ENCODE results near the gene PTPN3. TPM values are rescaled to one million over a fixed set of nuclear protein-coding genes. Genes with fewer than 3 reads are reported as not detected.
A peak's percentile ranks its signal among the peaks of the same experiment; 100 is the strongest.

PTPN3 gene
- total and polyA plus RNA-seq, 9 of the 15 experiments (the other 6 are each of a cell fraction or from before 2014, with no cell fraction given), result 0.02 TPM; not detected in 8

GRCh38 chr9:109440797-109441287 is 57.3 kb downstream of the PTPN3 start (continued):
- TF ChIP-seq SPI1 (IDR thresholded peaks at IDR 0.05; ENCODE audit: borderline replicate concordance, low read depth, low read length), result peak; percentile 45; the same call in 1 of the 2 replicates
- peak; percentile 51; the same call in 1 of the 2 replicates for TF ChIP-seq SMC3 (conservative IDR thresholded peaks at IDR 0.05; ENCODE audit: insufficient read depth, low read depth, low read length)
- TF ChIP-seq VEZF1 (CRISPR knock-in tag; IDR thresholded peaks at IDR 0.05), result no peak
- no peak for TF ChIP-seq ZNF133 (CRISPR knock-in tag; IDR thresholded peaks at IDR 0.05)
- TF ChIP-seq ZFP91 (CRISPR knock-in tag; IDR thresholded peaks at IDR 0.05), result peak; percentile 78
- TF ChIP-seq FOXK2 (conservative IDR thresholded peaks at IDR 0.05 in 1 of 2, IDR thresholded peaks at IDR 0.05 in 1 of 2; ENCODE audit: low read depth in 2 of 2), result peak in 1 of 2 experiments; percentile 41; a peak in 1 of 4 replicates
- TF ChIP-seq KLF16 (IDR thresholded peaks at IDR 0.05), result peak; percentile 36; the same call in 1 of the 2 replicates
- peak; percentile 54; the same call in 1 of the 2 replicates for TF ChIP-seq REST (IDR thresholded peaks at IDR 0.05; ENCODE audit: borderline replicate concordance)
- no peak for TF ChIP-seq REST (CRISPR knock-in tag; IDR thresholded peaks at IDR 0.05; ENCODE audit: low read depth)
- TF ChIP-seq MEF2D (tag; conservative IDR thresholded peaks at IDR 0.05; ENCODE audit: low read depth), result peak; percentile 85
- TF ChIP-seq PML (IDR thresholded peaks at IDR 0.05; ENCODE audit: low read length), result peak; percentile 57; the same call in 1 of the 2 replicates
- TF ChIP-seq ZHX1 (conservative IDR thresholded peaks at IDR 0.05; ENCODE audit: low read length), result no peak
- TF ChIP-seq NFE2L1 (tag; IDR thresholded peaks at IDR 0.05; ENCODE audit: borderline replicate concordance, low read depth), result no peak
- no peak for TF ChIP-seq ARID1B (IDR thresholded peaks at IDR 0.05)
- TF ChIP-seq RHOXF2B (CRISPR knock-in tag; conservative IDR thresholded peaks at IDR 0.05), result no peak
